GM18867 (cell line): Measurements from ENCODE around the gene PCDHGA11.
"Not testable (repeated sequence)": the region's sequence is repeated elsewhere in the genome, so short reads cannot be mapped to it uniquely, and the experiment has no call there.

Source experiments
- ATAC-seq: cut with Tn5 transposase; IDR thresholded peaks from one replicate; pipeline ENCODE4 v1.9.1; 2021; ENCODE audit warnings: mild to moderate bottlenecking, moderate library complexity; ENCODE audit not compliant: unreplicated experiment

Gene PCDHGA11

GRCh38 chr5:141430332-141431113 lies 9.7 kb downstream of the PCDHGA11 start, which contains the start of gene PCDHGA12:
PCDHGA12 (plus strand) TSS chr5:141430507; CDS start chr5:141430760, 253 bp downstream.
- peak; percentile 86 for ATAC-seq

GRCh38 chr5:141431286-141431685 lies 10.4 kb downstream of the PCDHGA11 start:
- ATAC-seq: peak; percentile 53

- ATAC-seq: not testable (repeated sequence)
Measured at GRCh38 chr5:141432308-141432707, 11.5 kb downstream of the PCDHGA11 start.

- not testable (repeated sequence) for ATAC-seq
Measured at GRCh38 chr5:141432726-141433125, 11.9 kb downstream of the PCDHGA11 start.

GRCh38 chr5:141434006-141434405 lies 13.2 kb downstream of the PCDHGA11 start:
- ATAC-seq: no peak

GRCh38 chr5:141437221-141437620 lies 16.4 kb downstream of the PCDHGA11 start:
- ATAC-seq: no peak

GRCh38 chr5:141439411-141440141 lies 18.7 kb downstream of the PCDHGA11 start:
- ATAC-seq: no peak

- no peak for ATAC-seq
Measured at GRCh38 chr5:141440341-141440740, 19.5 kb downstream of the PCDHGA11 start.

- ATAC-seq: no peak
Measured at GRCh38 chr5:141441571-141442170, 20.8 kb downstream of the PCDHGA11 start.

GRCh38 chr5:141465351-141465750 lies 44.5 kb downstream of the PCDHGA11 start:
- no peak for ATAC-seq
